VCaP (cell line): ENCODE measurements around the gene RBM20.
A peak's percentile ranks its signal among the peaks of the same experiment; 100 is the strongest.

Experiments used
- H3K27ac ChIP-seq: fragments of 450-650 bp; 2 replicates; pipeline ENCODE4 v1.5.1; 2017
- TF ChIP-seq, protein P1 (sequence below): fragments of 450-650 bp; conservative IDR thresholded peaks from 2 replicates; pipeline ENCODE4 v1.5.1; 2017; ENCODE audit warnings: mild to moderate bottlenecking, moderate library complexity

The RBM20 gene

DNA sequence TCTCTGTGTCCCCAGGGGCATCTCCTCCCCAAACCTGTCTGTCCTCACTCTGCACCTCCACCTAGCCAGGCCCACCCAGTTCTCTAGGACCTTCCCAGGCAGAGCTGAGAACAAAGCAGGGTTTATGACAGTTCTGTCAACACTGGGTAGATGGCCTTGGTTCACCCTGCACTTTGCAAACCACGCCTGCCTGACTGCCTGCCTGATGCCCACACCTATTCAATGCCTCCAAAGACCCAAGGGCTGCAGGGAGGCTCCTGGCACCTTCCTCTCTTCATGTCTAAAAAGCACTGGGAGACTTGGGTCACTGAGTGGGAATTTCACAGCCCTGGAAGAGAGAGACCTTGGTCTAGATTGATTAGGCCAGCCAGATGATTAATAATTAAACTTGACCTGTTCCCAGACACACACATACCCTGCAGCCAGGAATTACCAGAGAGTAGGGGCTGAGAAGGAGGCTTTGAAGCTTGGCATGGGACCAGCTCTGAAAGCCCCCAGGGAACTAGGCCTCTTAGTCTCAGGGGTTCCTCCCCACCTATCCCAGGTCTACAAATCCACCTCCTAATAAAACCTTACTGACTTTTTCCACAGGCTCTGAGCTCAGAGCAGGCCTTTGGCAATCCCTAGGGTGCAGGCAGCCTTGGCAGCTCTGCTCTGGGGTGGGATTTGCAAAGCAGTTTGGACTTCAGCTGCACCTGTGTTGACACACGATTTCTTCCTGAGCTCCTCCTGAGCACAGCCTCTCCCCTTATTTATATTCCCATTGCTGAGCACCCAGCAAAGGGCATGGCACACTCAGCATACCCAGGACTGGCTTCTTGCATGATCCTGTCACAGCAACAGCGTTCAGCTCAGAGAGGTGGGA, 201.9 kb downstream of the RBM20 start:
- H3K27ac ChIP-seq, result peak overlapping the region; percentile 94
- TF ChIP-seq, protein P1, sequence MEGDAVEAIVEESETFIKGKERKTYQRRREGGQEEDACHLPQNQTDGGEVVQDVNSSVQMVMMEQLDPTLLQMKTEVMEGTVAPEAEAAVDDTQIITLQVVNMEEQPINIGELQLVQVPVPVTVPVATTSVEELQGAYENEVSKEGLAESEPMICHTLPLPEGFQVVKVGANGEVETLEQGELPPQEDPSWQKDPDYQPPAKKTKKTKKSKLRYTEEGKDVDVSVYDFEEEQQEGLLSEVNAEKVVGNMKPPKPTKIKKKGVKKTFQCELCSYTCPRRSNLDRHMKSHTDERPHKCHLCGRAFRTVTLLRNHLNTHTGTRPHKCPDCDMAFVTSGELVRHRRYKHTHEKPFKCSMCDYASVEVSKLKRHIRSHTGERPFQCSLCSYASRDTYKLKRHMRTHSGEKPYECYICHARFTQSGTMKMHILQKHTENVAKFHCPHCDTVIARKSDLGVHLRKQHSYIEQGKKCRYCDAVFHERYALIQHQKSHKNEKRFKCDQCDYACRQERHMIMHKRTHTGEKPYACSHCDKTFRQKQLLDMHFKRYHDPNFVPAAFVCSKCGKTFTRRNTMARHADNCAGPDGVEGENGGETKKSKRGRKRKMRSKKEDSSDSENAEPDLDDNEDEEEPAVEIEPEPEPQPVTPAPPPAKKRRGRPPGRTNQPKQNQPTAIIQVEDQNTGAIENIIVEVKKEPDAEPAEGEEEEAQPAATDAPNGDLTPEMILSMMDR, result no peak

DNA sequence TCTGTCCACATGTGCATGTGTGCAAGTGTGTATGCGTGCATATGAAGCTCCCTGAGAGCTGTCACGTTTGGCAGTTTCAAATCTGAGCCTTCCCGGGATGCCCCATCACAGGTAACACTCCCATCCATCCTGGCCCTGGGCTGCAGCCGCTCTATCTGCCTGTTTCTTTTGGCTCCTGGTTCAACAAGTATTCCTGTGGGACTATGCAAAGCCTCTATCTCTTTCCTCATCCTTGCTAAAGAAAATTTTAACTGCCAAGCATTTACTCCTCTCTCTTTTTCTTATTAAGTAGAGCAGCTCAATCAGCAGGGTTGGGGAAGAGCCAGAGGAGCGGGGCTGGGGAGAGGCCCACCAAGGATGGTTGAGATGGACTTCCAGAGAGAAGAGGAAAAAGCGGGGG, 203.2 kb downstream of the RBM20 start:
- peak overlapping the region; percentile 94 for H3K27ac ChIP-seq
- TF ChIP-seq, protein P1, result no peak

DNA sequence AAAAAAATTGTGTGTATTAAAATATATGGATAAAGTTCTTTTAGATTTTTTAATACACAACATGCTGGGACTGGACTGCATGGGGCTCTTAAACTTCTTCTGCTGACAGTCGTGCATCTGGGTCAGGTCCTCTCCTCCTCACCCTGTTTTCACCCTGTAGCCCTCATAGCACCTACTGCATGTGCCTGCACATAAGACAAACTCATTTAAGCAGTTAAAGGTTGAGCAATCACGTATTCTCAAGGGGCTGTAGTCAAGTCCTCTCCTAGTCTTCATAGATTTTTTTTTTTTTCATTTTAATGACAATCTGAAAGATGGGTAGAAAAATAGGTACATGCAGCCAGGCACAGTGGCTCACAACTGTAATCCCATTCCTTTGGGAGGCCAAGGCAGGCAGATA, 204.0 kb downstream of the RBM20 start:
- TF ChIP-seq, protein P1, result no peak
- H3K27ac ChIP-seq, result peak overlapping the region; percentile 94; the same call in 1 of the 2 replicates

DNA sequence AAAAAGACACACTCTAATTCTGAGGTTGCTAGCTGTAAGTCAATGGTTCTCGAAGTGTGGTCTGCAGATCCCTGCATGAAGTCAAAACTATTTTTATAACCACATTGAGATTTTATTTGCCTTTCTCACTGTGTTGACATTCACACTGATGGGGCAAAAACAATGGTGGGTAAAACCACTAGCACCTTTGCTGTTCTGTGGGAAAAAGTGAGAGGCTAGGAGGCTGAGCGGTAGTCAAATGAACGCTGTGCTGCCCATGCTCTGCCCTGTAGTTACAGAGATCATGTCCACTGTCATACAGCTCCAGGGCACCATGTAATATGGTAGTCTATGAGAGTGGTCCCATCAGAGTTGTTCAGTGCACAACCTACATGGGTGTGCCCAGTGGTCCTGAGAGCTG, 206.0 kb downstream of the RBM20 start:
- TF ChIP-seq, protein P1, result no peak
- H3K27ac ChIP-seq, result no peak overlapping the region

DNA sequence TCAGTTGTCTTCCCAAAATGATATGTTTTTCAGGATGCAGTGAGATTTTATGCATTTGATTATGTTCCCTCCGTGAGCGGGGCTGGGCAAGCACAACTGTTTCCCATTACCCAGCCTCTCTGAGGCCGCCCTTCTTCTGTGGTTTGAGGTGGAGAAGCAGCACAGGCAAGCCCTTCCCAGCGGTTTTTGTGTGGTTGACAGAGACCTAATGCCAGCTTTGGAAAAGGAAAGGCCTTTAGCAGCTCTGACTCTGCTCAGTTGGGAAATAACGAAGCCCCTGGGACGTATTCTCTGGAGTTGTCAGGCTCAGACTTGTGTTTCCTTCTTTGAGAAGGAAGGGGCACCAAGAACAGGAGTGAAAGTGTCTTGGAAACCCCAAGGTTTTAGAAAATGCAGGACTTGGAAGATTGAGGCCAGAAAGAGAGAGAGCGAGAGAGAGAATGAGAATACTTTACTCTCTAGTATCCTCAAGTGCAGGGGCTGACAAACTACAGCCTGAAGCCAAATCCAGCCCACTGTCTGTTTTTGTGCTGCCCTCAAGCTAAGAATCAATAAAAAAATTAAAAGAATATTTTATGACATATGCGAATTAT, 207.0 kb downstream of the RBM20 start:
- H3K27ac ChIP-seq, result peak overlapping the region; percentile 28; the same call in 1 of the 2 replicates
- TF ChIP-seq, protein P1, result no peak

DNA sequence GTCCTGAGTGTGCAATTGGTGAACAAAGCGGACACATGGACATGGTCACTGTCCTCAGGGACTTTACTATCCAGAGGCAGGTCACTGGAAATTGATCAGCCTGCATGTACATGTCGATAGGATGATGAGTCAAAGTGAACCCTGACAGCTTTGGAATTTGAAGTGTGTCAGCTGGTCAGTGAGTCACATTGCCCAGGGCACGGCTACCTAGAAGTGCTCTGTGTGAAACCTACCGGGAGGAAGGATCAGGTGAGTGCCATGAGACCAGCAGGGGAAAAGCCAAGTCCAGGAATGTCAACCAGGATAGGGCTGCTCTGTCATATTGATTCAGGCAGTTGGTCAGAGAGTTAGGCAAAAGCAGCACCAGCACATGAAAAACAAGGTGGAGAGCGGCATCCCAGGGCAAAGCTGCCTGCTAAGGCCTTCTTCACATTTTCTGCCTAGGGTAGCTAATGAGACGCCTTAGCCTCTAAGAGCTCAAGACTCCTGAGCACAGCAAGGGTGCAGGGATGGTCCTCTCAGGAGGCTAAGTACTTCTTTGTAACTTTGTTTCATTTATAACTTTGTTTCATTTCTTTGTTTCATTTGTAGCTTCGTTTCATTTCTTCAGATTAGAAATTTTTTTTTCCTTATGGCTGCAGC, 208.2 kb downstream of the RBM20 start:
- H3K27ac ChIP-seq, result peak overlapping the region; percentile 85
- TF ChIP-seq, protein P1, result no peak

DNA sequence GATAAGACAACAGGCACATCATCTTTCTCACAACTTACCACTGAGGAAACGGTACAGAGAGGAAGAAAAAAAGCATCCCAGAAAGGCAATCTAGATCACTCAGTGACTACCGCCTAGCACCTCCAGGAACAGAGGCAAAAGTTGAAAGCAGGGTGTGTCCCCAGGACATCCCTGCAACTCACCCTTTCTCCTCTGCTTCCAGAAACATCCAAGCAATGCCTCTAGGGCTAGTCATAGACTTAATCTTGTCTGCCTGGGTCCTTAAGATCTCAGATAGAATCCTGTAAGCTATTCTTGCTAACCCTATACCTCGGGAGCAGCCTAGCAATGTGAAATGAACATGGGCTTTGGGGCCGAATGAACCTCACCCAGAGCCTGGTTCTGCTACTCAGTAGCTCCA, 208.8 kb downstream of the RBM20 start:
- TF ChIP-seq, protein P1, result no peak

More for the DNA sequence above, 208.8 kb downstream of the RBM20 start:
- peak overlapping the region; percentile 85 for H3K27ac ChIP-seq
